HG03095 (cell line): ENCODE results near the gene AK9.

Experiments
- ATAC-seq: cut with Tn5 transposase; IDR thresholded peaks from one replicate; pipeline ENCODE4 v1.9.1; 2021; ENCODE audit warnings: moderate library complexity; ENCODE audit not compliant: unreplicated experiment

The AK9 gene

DNA sequence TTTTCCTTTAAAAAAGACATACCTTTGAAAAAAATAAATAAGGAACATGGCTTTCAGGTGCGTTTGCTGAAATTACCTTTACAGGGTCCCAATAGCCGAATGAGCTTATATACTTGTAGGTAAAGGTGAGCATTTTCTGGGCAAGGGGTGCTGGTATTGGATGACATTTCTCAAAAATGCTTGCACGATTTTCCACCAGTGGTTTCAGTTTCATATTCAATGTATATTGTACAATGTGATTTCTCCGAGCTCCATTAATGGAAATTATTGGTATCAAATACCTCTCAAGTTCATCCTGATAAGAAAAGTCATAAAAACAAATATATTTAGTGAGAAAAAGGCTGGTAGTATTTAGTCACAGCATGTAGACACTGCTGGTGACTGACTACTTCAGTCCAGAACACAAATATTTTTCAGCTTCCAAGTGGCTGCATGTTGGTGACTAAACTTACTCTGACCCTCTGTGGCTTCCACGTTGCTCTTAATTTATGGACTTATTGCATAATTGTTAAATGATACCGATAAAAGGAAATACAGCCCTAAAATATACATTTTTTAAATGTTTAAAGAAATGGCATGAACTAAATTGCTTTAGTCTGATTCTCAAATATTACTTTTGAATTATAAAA lies 175.1 kb downstream of the AK9 start:
- ATAC-seq: no peak

- no peak for ATAC-seq
These were observed 176.1 kb downstream of the AK9 start for GRCh38 chr6:109514946-109515345.

DNA sequence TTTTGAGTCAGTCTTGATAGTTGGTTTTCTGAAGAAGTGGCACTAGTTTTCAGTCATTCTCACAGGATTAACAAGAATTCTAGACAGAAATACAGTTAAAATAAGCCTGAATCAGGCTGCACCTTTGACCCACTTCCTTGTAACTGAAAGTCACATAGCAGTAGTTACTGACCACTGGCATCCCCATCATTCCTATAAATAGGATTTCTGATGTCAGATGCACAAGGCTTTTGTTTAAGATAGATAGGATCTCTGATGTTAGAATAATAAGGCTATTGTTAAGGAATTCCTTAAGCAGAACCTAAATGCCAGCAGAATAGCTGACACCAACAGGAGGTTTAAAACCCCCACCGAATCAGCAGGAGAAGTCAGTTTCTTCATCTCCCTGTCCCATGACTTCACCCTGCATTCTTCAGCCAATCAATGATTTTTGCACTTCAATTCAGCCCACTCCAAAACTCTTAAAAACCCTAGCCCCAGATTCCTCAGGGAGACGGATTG lies 177.4 kb downstream of the AK9 start:
- ATAC-seq: no peak

- ATAC-seq: no peak
These were observed 178.7 kb downstream of the AK9 start for GRCh38 chr6:109512271-109512817.

DNA sequence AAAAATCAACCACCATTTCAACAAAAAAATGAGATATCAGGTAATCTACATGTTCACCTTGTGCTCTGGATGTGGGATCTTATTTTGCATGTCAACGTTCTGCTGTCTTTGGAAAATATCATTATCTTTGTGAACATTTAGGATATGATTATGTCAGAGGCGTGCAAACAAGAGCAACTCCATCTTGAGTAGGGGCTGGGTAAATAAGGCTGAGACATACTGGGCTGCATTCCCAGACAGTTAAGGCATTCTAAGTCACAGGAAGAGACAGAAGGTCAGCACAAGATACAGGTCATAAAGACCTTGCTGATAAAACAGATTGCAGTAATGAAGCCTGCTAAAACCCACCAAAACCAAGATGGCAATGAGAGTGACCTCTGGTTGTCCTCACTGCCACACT lies 179.2 kb downstream of the AK9 start:
- ATAC-seq: no peak

- no peak for ATAC-seq
These were observed 180.6 kb downstream of the AK9 start for GRCh38 chr6:109510358-109510757.

- no peak for ATAC-seq
These were observed 182.7 kb downstream of the AK9 start for GRCh38 chr6:109508166-109508860.

- no peak for ATAC-seq
These were observed 183.4 kb downstream of the AK9 start for GRCh38 chr6:109507490-109508072.

DNA sequence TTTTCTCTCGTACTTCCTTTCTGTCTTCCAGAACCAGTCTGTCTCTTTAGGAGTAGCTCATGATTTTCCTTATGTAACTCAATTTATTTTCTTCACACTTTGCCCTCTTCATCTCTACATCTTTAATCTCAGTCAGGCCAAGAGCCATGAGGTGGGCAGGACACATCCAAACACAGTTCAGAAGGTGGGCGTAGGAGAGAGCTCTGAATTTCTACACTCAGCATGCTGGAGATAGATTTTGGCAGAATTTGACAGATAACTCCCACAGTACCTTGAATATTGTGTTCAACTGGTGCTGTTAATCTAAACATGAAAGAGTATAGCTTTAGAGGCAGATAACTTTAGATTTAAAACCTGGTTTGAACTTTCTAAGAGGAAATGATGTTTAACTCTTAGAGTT lies 184.2 kb downstream of the AK9 start:
- no peak for ATAC-seq

DNA sequence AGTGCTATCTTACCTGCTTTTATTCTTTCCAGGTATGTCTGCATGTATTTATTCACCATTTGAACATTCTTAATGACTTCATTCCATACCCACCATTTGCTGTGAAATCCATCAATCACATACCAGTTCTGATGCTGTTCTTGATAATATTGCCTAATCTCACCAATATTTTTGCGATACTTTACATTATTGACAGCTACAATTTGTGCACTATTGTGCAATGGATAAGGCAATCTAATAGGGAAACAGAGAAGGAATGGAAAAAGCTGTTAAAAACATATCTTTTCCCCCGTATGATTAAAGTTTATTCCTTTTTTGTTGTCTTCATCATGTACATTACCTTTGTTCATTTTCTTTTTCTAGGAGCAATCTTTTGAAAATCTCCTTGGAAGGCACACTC lies 184.7 kb downstream of the AK9 start:
- no peak for ATAC-seq

GRCh38 chr6:109503327-109504224 lies 187.4 kb downstream of the AK9 start:
- no peak for ATAC-seq

- ATAC-seq: no peak
These were observed 192.1 kb downstream of the AK9 start for GRCh38 chr6:109498936-109499335.

DNA sequence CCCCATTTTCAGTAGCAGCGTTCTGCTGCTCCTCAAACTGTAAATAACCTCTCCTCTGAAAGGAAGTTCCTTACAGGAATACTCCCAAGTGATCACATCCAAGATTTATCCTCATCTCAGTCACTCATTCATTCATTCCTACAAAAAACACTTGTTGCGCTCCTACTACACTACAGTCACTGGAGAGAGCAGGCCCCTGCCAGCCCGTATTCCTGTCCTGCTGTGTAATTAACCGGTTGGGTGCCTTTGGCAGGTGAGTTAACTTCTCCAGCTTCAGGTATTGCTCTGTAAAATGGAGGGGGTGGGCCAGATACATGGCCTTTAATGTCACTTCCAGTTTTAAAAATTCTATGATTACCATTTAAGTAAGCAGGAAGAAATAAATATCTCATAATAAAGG lies 192.9 kb downstream of the AK9 start:
- ATAC-seq: no peak

GRCh38 chr6:109496036-109496772 lies 194.8 kb downstream of the AK9 start:
- no peak for ATAC-seq

- ATAC-seq: no peak
These were observed 197.1 kb downstream of the AK9 start for GRCh38 chr6:109493865-109494264.

DNA sequence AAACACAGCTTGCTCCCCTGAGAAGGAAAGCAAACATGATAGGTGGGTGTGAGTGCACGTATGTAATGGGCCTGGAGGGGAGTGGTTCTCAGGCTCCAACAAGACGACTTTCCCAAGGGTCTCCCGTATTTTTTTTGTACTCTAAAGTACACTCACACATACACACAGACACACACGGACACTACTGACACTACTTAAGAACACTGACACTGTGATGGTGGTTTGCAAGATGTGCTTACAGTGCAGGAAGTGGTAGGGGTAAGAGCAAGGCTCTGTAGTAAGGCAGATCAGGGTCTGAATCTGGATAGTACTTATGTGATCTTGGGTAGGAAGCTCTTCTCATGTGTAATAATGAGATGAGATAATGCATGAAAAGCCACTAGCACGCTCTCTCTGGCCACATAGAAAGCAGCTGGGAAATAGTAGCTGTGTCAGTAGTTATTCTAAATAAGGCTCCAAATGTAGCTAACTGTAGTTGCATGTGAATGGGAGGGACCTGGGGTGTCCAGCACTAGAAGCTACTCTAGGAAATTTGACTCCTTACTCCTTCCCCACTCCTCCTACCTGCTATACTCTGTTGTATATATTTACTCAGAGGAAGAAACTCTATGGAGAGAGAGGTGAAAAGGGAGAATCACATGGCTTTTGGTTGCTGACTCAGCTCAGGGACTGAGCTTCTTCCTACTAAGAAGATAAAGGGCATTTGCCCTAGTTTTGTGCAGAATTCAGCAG lies 199.6 kb downstream of the AK9 start:
- no peak for ATAC-seq

DNA sequence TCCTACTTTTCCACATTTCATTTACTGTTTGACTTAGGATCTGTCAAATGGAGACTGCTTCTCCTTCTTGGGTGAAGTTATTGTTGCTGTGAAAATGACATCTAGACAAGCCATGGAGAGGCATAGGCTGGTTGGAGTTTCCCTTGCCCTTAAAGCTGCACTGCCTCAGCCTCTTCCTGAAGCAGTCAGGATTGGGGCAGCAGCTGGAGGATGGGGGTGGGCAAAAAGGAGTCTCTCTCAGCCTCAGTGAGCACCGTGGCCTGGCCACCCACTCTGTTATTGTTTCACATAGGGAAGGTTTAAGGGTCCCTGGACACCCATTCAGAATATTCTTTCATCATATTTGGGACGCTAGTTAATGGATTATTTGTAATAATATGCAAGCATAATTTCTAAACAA lies 200.3 kb downstream of the AK9 start:
- ATAC-seq: no peak

- ATAC-seq: no peak
These were observed 203.0 kb downstream of the AK9 start for GRCh38 chr6:109488001-109488400.

GRCh38 chr6:109486068-109486467 lies 204.9 kb downstream of the AK9 start:
- no peak for ATAC-seq
